Liver (tissue), 9 donors: ENCODE data around the gene CPED1. TPM values are rescaled to one million over a fixed set of nuclear protein-coding genes. Genes with fewer than 3 reads are reported as not detected.
A peak's percentile ranks its signal among the peaks of the same experiment; 100 is the strongest.

ENCODE experiments used
- DNase-seq: peaks from one replicate; pipeline ENCODE4 v3.0.0-alpha.2; 2017; ENCODE audit warnings: low spot score
- H3K27ac ChIP-seq, 2 donors: one replicate each; pipeline ENCODE4 v1.7.0; 2013; ENCODE audit warnings: inconsistent platforms in 2 of 2, low read length in 2 of 2, control low read depth in 1 of 2, low read depth in 1 of 2, mild to moderate bottlenecking in 1 of 2
- H3K27me3 ChIP-seq, 4 donors: one replicate each; pipeline versions ENCODE4 v1.6.1 to v1.7.0; 2013; ENCODE audit warnings: low read length in 3 of 4, inconsistent platforms in 1 of 4, mild to moderate bottlenecking in 1 of 4, moderate library complexity in 1 of 4; ENCODE audit not compliant: control insufficient read depth in 4 of 4, insufficient read depth in 4 of 4
- H3K36me3 ChIP-seq, 4 donors: one replicate each; pipeline versions ENCODE4 v1.6.1 to v1.7.0; 2013; ENCODE audit warnings: low read length in 3 of 4, mild to moderate bottlenecking in 3 of 4, low read depth in 1 of 4, moderate library complexity in 1 of 4; ENCODE audit not compliant: control insufficient read depth in 4 of 4, insufficient read depth in 3 of 4
- H3K4me1 ChIP-seq, 4 donors: one replicate each; pipeline versions ENCODE4 v1.6.1 to v1.7.0; 2013; ENCODE audit warnings: low read length in 3 of 4, mild to moderate bottlenecking in 3 of 4, moderate library complexity in 1 of 4; ENCODE audit not compliant: control insufficient read depth in 4 of 4, insufficient read depth in 4 of 4
- H3K4me3 ChIP-seq, 3 donors: one replicate each; pipeline versions ENCODE4 v1.6.1 to v1.7.0; 2013; ENCODE audit warnings: low read length in 3 of 3, control low read depth in 1 of 3, low read depth in 1 of 3, mild to moderate bottlenecking in 1 of 3
- H3K9ac ChIP-seq, 2 donors: one replicate each; pipeline ENCODE4 v1.7.0; 2013; ENCODE audit warnings: low read length in 2 of 2, mild to moderate bottlenecking in 2 of 2, moderate library complexity in 2 of 2, control low read depth in 1 of 2, low read depth in 1 of 2
- H3K9me3 ChIP-seq, 4 donors: one replicate each; pipeline versions ENCODE4 v1.6.1 to v1.7.0; 2013; ENCODE audit warnings: low read length in 3 of 4; ENCODE audit not compliant: control insufficient read depth in 4 of 4
- FOXA1 ChIP-seq: IDR thresholded peaks from 2 replicates; pipeline ENCODE4 v1.6.1; 2016; ENCODE audit warnings: antibody characterized with exemption
- FOXA2 ChIP-seq: IDR thresholded peaks from 2 replicates; pipeline ENCODE4 v1.6.1; 2016; ENCODE audit warnings: antibody characterized with exemption
- GABPA ChIP-seq, 2 donors: IDR thresholded peaks in 1 of 2; conservative IDR thresholded peaks in 1 of 2; 2 replicates each; pipeline ENCODE4 v1.6.1; 2016; ENCODE audit warnings: antibody characterized with exemption in 2 of 2, mild to moderate bottlenecking in 1 of 2, moderate library complexity in 1 of 2
- HNF4A ChIP-seq, 2 donors: conservative IDR thresholded peaks; 2 replicates each; pipeline ENCODE4 v1.6.1; 2016; ENCODE audit warnings: antibody characterized with exemption in 2 of 2, mild to moderate bottlenecking in 2 of 2
- HNF4G ChIP-seq: IDR thresholded peaks from 2 replicates; pipeline ENCODE4 v1.6.1; 2016; ENCODE audit warnings: antibody characterized with exemption
- JUND ChIP-seq, 2 donors: IDR thresholded peaks; 2 replicates each; pipeline ENCODE4 v1.6.1; 2016; ENCODE audit warnings: antibody characterized with exemption in 2 of 2
- NR2F2 ChIP-seq: IDR thresholded peaks from 2 replicates; pipeline ENCODE4 v1.6.1; 2016; ENCODE audit warnings: antibody characterized with exemption
- RAD21 ChIP-seq, 2 donors: IDR thresholded peaks; 2 replicates each; pipeline ENCODE4 v1.6.1; 2016; ENCODE audit warnings: antibody characterized with exemption in 2 of 2, mild to moderate bottlenecking in 2 of 2
- RXRA ChIP-seq, 2 donors: IDR thresholded peaks; 2 replicates each; pipeline ENCODE4 v1.6.1; 2017 to 2018; ENCODE audit warnings: antibody characterized with exemption in 2 of 2, mild to moderate bottlenecking in 1 of 2
- TAF1 ChIP-seq: conservative IDR thresholded peaks from 2 replicates; pipeline ENCODE4 v1.6.1; 2016; ENCODE audit warnings: antibody characterized with exemption, mild to moderate bottlenecking
- YY1 ChIP-seq: IDR thresholded peaks from 2 replicates; pipeline ENCODE4 v1.6.1; 2016; ENCODE audit warnings: antibody characterized with exemption, mild to moderate bottlenecking
- WGBS: extraction: QIAGEN DNeasy Blood & Tissue Kit; methylation state at CpG from one replicate; pipeline ENCODE4 v1.1.7; 2013; 5-methylcytosine and 5-hydroxymethylcytosine counted together
- polyA plus RNA-seq, 2 donors: library from polyadenylated mRNA; stranded (reverse) in 1 of 2; unstranded in 1 of 2; fragments of 200-250 nt in 1 of 2; fragments of >200 nt in 1 of 2; fragmentation: Nextera tagmentation in 1 of 2; extraction: Ambion mirVana in 1 of 2; gene quantifications; one replicate each; pipeline versions ENCODE4 v1.2.1 to v1.2.3, GENCODE V29; 2013 to 2015
- total RNA-seq, 2 donors: library from RNA; depleted of rRNA; stranded (reverse); fragments of >200 nt; gene quantifications; one replicate each; pipeline ENCODE4 v1.2.3, GENCODE V29; 2014
- TF ChIP-seq, protein P1 (sequence below): fragments of 150-350 bp; IDR thresholded peaks from 2 replicates; pipeline ENCODE4 v1.5.1; 2017; ENCODE audit warnings: improper control_type of control experiment, low read depth, low read length; ENCODE audit not compliant: missing input control
- TF ChIP-seq, protein P2 (sequence below): IDR thresholded peaks from 2 replicates; pipeline ENCODE4 v1.6.1; 2016; ENCODE audit warnings: antibody characterized with exemption
- TF ChIP-seq, protein P3 (sequence below): IDR thresholded peaks from 2 replicates; pipeline ENCODE4 v1.6.1; 2016; ENCODE audit warnings: antibody characterized with exemption
- TF ChIP-seq, protein P4 (sequence below): IDR thresholded peaks from 2 replicates; pipeline ENCODE4 v1.6.1; 2016; ENCODE audit warnings: antibody characterized with exemption
- donor health status: healthy.
- donor health status: healthy.
- donor health status: healthy.
- donor health status: healthy.
- donor health status: healthy.

The CPED1 gene
- total and polyA plus RNA-seq, 4 donors, result 8.5 to 58.0 (median 14.6) TPM

DNA sequence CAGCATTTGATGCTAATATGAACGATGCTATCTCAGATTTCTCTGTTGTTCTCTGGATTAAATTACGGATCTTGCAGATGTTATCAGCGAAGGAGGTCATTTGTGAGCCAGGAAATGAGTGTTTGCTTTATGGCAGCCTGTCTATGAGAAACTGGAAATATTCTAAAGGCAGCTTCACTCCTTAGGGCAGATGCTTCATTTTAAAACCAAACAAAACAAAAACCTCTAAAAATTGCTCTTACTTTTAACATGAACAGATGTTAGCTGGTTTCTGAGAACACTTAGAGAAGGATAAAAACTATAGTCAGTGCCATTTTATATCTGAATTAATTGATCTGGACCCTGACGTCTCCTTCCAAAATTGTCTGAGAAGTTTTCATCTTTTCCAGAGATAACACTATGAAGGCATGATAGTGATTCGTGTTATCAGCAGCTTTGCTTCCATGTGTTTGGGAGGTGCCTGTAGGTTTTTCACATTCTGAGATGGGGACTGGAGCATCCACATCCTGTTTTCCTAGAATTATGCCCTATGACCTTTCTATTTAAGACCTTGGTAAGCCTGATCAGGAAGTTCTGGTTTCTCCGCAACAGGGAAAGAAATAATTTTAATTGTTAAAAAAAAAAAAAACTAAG is 53.1 kb downstream of the CPED1 start:
- no peak for DNase-seq

DNA sequence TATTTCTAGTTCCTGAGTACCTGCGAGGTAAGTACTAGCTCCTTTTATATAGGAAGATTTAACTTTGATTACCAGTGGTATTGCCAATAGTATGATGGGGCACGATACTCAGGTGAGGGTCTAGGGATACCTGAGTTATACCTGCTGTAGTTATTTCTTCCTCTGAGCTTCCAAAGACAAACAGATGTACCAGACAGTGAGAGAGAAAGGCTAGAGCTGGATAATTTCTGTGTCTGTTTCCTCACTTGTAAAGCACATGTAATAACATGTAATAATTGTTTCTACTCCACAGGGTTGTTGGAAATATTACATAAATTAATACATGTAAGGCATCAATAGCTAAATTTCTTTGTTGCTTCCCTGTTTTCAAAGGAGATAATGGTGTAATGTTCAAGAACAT is 53.7 kb downstream of the CPED1 start:
- WGBS, result 87% methylated on average over 2 of the region's 2 CpGs

More for the DNA sequence above, 53.1 kb downstream of the CPED1 start:
- TF ChIP-seq FOXA1, result no peak
- peak; percentile 87 for TF ChIP-seq NR2F2
- no peak for TF ChIP-seq RAD21 (IDR thresholded peaks at IDR 0.05)
- no peak for TF ChIP-seq HNF4A (conservative IDR thresholded peaks at IDR 0.05)
- no peaks in the 10 kb centered on the region for H3K36me3 ChIP-seq
- 63% methylated on average over 6 of the region's 6 CpGs for WGBS
- no peaks in the 10 kb centered on the region for H3K9me3 ChIP-seq
- H3K27ac ChIP-seq, result peak overlapping the region in 1 of 2 donors; percentile 27
- H3K4me3 ChIP-seq, result no peak overlapping the region
- no peaks in the 10 kb centered on the region for H3K27me3 ChIP-seq
- peaks cover 7 to 23% (median 13%) of the 10 kb centered on the region in 4 donors for H3K4me1 ChIP-seq
- H3K9ac ChIP-seq, result no peak overlapping the region

DNA sequence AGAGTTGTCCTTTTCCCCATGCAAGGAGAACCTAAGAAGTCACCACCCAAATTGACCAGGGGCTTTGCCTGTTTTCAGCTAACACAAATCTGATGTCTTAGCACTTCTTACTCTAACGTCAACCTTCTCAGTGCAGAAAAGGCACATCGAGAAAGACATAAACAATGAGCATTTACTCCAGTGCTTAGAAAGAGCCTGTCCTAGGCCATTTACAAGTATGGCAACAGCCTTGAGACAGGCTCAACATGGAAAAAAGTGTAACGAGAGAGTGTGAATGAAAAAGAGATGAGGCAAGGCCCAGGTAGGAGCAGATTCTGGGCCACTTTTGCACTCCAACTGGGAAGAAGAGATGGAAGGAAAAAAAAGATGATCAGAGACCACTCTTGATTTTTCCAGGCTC is 54.4 kb downstream of the CPED1 start:
- Histone ChIP-seq H3K36me3 (peaks cover 0 to 1% (median under 1%) of the 10 kb centered on the region in 4 donors), H3K27ac (no peak overlapping the region), H3K4me3 (no peak overlapping the region), H3K4me1 (peaks cover 10 to 25% (median 13%) of the 10 kb centered on the region in 4 donors), H3K27me3 (no peaks in the 10 kb centered on the region), H3K9ac (no peak overlapping the region), H3K9me3 (no peaks in the 10 kb centered on the region)
- TF ChIP-seq, protein P1, sequence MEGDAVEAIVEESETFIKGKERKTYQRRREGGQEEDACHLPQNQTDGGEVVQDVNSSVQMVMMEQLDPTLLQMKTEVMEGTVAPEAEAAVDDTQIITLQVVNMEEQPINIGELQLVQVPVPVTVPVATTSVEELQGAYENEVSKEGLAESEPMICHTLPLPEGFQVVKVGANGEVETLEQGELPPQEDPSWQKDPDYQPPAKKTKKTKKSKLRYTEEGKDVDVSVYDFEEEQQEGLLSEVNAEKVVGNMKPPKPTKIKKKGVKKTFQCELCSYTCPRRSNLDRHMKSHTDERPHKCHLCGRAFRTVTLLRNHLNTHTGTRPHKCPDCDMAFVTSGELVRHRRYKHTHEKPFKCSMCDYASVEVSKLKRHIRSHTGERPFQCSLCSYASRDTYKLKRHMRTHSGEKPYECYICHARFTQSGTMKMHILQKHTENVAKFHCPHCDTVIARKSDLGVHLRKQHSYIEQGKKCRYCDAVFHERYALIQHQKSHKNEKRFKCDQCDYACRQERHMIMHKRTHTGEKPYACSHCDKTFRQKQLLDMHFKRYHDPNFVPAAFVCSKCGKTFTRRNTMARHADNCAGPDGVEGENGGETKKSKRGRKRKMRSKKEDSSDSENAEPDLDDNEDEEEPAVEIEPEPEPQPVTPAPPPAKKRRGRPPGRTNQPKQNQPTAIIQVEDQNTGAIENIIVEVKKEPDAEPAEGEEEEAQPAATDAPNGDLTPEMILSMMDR, result no peak
- no peak for TF ChIP-seq FOXA2
- 93% methylated on average over 3 of the region's 3 CpGs for WGBS
- DNase-seq, result no peak

More for the DNA sequence above, 53.7 kb downstream of the CPED1 start:
- Histone ChIP-seq H3K27me3 (no peaks in the 10 kb centered on the region), H3K27ac (no peak overlapping the region), H3K9me3 (no peaks in the 10 kb centered on the region), H3K4me3 (no peak overlapping the region), H3K9ac (no peak overlapping the region), H3K36me3 (no peaks in the 10 kb centered on the region), H3K4me1 (peaks cover 10 to 25% (median 13%) of the 10 kb centered on the region in 4 donors)
- no peak for DNase-seq
- TF ChIP-seq, protein P2, sequence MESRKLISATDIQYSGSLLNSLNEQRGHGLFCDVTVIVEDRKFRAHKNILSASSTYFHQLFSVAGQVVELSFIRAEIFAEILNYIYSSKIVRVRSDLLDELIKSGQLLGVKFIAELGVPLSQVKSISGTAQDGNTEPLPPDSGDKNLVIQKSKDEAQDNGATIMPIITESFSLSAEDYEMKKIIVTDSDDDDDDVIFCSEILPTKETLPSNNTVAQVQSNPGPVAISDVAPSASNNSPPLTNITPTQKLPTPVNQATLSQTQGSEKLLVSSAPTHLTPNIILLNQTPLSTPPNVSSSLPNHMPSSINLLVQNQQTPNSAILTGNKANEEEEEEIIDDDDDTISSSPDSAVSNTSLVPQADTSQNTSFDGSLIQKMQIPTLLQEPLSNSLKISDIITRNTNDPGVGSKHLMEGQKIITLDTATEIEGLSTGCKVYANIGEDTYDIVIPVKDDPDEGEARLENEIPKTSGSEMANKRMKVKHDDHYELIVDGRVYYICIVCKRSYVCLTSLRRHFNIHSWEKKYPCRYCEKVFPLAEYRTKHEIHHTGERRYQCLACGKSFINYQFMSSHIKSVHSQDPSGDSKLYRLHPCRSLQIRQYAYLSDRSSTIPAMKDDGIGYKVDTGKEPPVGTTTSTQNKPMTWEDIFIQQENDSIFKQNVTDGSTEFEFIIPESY, result no peak
- TF ChIP-seq TAF1, result no peak
- TF ChIP-seq GABPA (IDR thresholded peaks at IDR 0.05 in 1 of 2, conservative IDR thresholded peaks at IDR 0.05 in 1 of 2), result no peak
- TF ChIP-seq FOXA1, result no peak
- TF ChIP-seq JUND (IDR thresholded peaks at IDR 0.05), result no peak
- no peak for TF ChIP-seq FOXA2
- no peak for TF ChIP-seq RXRA (IDR thresholded peaks at IDR 0.05)
- TF ChIP-seq, protein P3, sequence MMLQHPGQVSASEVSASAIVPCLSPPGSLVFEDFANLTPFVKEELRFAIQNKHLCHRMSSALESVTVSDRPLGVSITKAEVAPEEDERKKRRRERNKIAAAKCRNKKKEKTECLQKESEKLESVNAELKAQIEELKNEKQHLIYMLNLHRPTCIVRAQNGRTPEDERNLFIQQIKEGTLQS, result no peak
- no peak for TF ChIP-seq NR2F2
- TF ChIP-seq HNF4G, result no peak
- TF ChIP-seq, protein P4, sequence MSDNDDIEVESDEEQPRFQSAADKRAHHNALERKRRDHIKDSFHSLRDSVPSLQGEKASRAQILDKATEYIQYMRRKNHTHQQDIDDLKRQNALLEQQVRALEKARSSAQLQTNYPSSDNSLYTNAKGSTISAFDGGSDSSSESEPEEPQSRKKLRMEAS, result no peak
- no peak for TF ChIP-seq YY1
